ENCODE data around the gene DOC2A.

Gene DOC2A

GRCh38 chr16:29990883-29991570 is 19.8 kb downstream of the DOC2A start:
- Histone ChIP-seq H3K27ac (no peak overlapping the region), H3K4me2 (no peak overlapping the region), H3K36me3 (peaks cover 75 to 81% (median 79%) of the 10 kb centered on the region in 11 experiments), H3K9ac (peak overlapping the region in 1 of 11 experiments; percentile 8; a peak in 1 of 22 replicates), H4K20me1 (peaks cover 0 to 77% (median 13%) of the 10 kb centered on the region in 11 experiments; a peak in 12 of 22 replicates), H3K4me3 (no peak overlapping the region), H3K27me3 (no peaks in the 10 kb centered on the region), H3K4me1 (peaks cover 24 to 31% (median 28%) of the 10 kb centered on the region in 10 experiments), H3K9me3 (replicated peaks in 1 of 11) (no peaks in the 10 kb centered on the region)
- TF ChIP-seq Cebpa-rat (IDR thresholded peaks at IDR 0.05): no peak

- H4K20me1 ChIP-seq: peaks cover 0 to 87% (median 13%) of the 10 kb centered on the region in 11 experiments; a peak in 13 of 22 replicates
- H3K4me3 ChIP-seq: no peak overlapping the region
- H3K9me3 ChIP-seq (replicated peaks in 1 of 11): no peaks in the 10 kb centered on the region
- H3K4me1 ChIP-seq: peaks cover 21 to 30% (median 25%) of the 10 kb centered on the region in 10 experiments
- no peak overlapping the region for H3K4me2 ChIP-seq
- no peak for TF ChIP-seq Cebpa-rat (IDR thresholded peaks at IDR 0.05)
- peaks cover 85 to 91% (median 89%) of the 10 kb centered on the region in 11 experiments for H3K36me3 ChIP-seq
- H3K9ac ChIP-seq: no peak overlapping the region
- H3K27ac ChIP-seq: no peak overlapping the region
- H3K27me3 ChIP-seq: no peaks in the 10 kb centered on the region
Measured at GRCh38 chr16:29990034-29990433, 20.8 kb downstream of the DOC2A start.

DNA sequence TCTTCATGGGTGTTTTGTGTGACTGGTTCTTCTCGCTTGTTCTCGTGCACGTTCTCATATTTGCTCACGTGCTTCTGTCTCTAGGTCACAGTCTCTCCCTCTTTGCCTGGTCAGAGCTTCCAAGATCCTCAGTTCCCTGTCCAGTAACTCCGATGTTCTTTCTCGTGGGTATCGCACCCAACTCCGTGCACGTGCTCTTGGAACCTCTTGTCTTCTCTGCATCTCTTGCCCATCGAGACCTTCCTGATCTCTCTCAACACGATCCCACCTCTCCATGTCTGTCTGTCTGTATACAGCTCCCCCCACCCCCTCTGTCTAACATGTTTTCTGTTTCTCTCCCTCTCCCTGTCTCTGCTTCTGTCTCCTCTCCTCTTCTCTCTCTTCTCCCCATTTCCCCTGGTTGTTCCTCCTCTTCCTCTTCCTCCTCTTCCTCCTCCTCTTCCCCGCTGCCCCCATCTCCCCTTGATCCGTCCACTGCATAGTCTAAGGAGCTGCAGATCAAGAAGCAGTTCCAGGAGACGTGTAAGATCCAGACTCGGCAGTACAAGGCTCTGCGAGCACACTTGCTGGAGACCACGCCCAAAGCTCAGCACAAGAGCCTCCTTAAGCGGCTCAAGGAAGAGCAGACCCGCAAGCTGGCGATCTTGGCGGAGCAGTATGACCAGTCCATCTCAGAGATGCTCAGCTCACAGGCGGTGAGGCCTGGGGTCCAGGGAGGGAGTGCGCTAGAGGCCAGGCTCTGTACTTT is 21.5 kb downstream of the DOC2A start:
- H3K36me3 ChIP-seq: peaks cover 92 to 99% (median 97%) of the 10 kb centered on the region in 11 experiments
- no peak for TF ChIP-seq Cebpa-rat (IDR thresholded peaks at IDR 0.05)
- H3K27me3 ChIP-seq: no peaks in the 10 kb centered on the region
- H3K4me3 ChIP-seq: no peak overlapping the region
- peaks cover 13 to 23% (median 17%) of the 10 kb centered on the region in 10 experiments for H3K4me1 ChIP-seq
- H3K9ac ChIP-seq: 0 out of 22 replicates have a peak overlapping the region, but pooled peaks of 4 of the 11 experiments have one; percentile 1 to 24 (median 12)
- no peak overlapping the region for H3K27ac ChIP-seq
- H3K4me2 ChIP-seq: no peak overlapping the region
- no peaks in the 10 kb centered on the region for H3K9me3 ChIP-seq (replicated peaks in 1 of 11)
- H4K20me1 ChIP-seq: peaks cover 0 to 90% (median 13%) of the 10 kb centered on the region in 11 experiments; a peak in 13 of 22 replicates

- Histone ChIP-seq H3K9me3 (replicated peaks in 1 of 11) (no peaks in the 10 kb centered on the region), H3K36me3 (peaks cover 98 to 100% (median 100%) of the 10 kb centered on the region in 11 experiments), H3K4me3 (no peak overlapping the region), H3K9ac (peak overlapping the region in 4 of 11 experiments; percentile 1 to 19 (median 8); a peak in 2 of 22 replicates), H3K4me2 (no peak overlapping the region), H3K27me3 (no peaks in the 10 kb centered on the region), H4K20me1 (peaks cover 0 to 90% (median 13%) of the 10 kb centered on the region in 11 experiments; a peak in 13 of 22 replicates), H3K27ac (no peak overlapping the region), H3K4me1 (peaks cover 5 to 16% (median 10%) of the 10 kb centered on the region in 10 experiments)
- no peak for TF ChIP-seq Cebpa-rat (IDR thresholded peaks at IDR 0.05)
Measured at GRCh38 chr16:29988346-29989075, 22.3 kb downstream of the DOC2A start.

GRCh38 chr16:29987371-29988085 is 23.3 kb downstream of the DOC2A start:
- Histone ChIP-seq H4K20me1 (peaks cover 0 to 90% (median 10%) of the 10 kb centered on the region in 11 experiments; a peak in 12 of 22 replicates), H3K9ac (peak overlapping the region in 2 of 11 experiments; percentile 6 to 29; a peak in 2 of 22 replicates), H3K9me3 (replicated peaks in 1 of 11) (no peaks in the 10 kb centered on the region), H3K4me3 (no peak overlapping the region), H3K27me3 (no peaks in the 10 kb centered on the region), H3K4me1 (peaks cover 0 to 6% (median under 1%) of the 10 kb centered on the region in 10 experiments; a peak in 10 of 20 replicates), H3K4me2 (no peak overlapping the region), H3K36me3 (peaks cover 98 to 100% (median 100%) of the 10 kb centered on the region in 11 experiments), H3K27ac (no peak overlapping the region)
- no peak for TF ChIP-seq Cebpa-rat (IDR thresholded peaks at IDR 0.05)

- no peak overlapping the region for H3K4me2 ChIP-seq
- peaks cover 0 to 92% (median 8%) of the 10 kb centered on the region in 11 experiments; a peak in 12 of 22 replicates for H4K20me1 ChIP-seq
- peaks cover 98 to 100% (median 100%) of the 10 kb centered on the region in 11 experiments for H3K36me3 ChIP-seq
- no peak for TF ChIP-seq Cebpa-rat (IDR thresholded peaks at IDR 0.05)
- no peaks in the 10 kb centered on the region for H3K9me3 ChIP-seq (replicated peaks in 1 of 11)
- no peaks in the 10 kb centered on the region for H3K27me3 ChIP-seq
- H3K9ac ChIP-seq: no peak overlapping the region
- no peak overlapping the region for H3K4me3 ChIP-seq
- H3K27ac ChIP-seq: no peak overlapping the region
- H3K4me1 ChIP-seq: no peaks in the 10 kb centered on the region
Measured at GRCh38 chr16:29986931-29987330, 23.9 kb downstream of the DOC2A start.

DNA sequence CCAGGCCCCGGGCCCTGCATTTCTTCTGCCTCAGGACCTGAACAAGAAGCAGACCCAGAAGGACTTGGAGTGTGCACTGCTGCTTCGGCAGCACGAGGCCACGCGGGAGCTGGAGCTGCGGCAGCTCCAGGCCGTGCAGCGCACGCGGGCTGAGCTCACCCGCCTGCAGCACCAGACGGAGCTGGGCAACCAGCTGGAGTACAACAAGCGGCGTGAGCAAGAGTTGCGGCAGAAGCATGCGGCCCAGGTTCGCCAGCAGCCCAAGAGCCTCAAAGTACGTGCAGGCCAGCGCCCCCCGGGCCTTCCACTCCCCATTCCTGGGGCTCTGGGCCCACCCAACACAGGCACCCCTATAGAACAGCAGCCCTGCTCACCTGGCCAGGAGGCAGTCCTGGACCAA is 24.6 kb downstream of the DOC2A start:
- Histone ChIP-seq H3K4me1 (no peaks in the 10 kb centered on the region), H3K27ac (no peak overlapping the region), H3K36me3 (peaks cover 98 to 100% (median 100%) of the 10 kb centered on the region in 11 experiments), H4K20me1 (peaks cover 0 to 89% (median 8%) of the 10 kb centered on the region in 11 experiments; a peak in 11 of 22 replicates), H3K4me3 (no peak overlapping the region), H3K9me3 (replicated peaks in 1 of 11) (no peaks in the 10 kb centered on the region), H3K9ac (peak overlapping the region in 2 of 11 experiments; percentile 15 to 37; a peak in 1 of 22 replicates), H3K27me3 (no peaks in the 10 kb centered on the region), H3K4me2 (no peak overlapping the region)
- TF ChIP-seq Cebpa-rat (IDR thresholded peaks at IDR 0.05): no peak

DNA sequence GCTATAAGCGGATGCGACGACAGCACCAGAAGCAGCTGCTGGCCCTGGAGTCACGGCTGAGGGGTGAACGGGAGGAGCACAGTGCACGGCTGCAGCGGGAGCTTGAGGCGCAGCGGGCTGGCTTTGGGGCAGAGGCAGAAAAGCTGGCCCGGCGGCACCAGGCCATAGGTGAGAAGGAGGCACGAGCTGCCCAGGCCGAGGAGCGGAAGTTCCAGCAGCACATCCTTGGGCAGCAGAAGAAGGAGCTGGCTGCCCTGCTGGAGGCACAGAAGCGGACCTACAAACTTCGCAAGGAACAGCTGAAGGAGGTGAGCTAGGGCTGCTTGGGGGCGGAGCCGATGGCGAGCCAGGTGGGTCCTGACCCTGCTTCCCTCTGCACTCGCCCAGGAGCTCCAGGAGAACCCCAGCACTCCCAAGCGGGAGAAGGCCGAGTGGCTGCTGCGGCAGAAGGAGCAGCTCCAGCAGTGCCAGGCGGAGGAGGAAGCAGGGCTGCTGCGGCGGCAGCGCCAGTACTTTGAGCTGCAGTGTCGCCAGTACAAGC is 25.5 kb downstream of the DOC2A start:
- no peak for TF ChIP-seq Cebpa-rat (IDR thresholded peaks at IDR 0.05)
- Histone ChIP-seq H3K9me3 (replicated peaks in 1 of 11) (no peaks in the 10 kb centered on the region), H3K4me1 (no peaks in the 10 kb centered on the region), H3K4me2 (no peak overlapping the region), H3K4me3 (no peak overlapping the region), H4K20me1 (peaks cover 0 to 86% (median 8%) of the 10 kb centered on the region in 11 experiments; a peak in 11 of 22 replicates), H3K27me3 (no peaks in the 10 kb centered on the region), H3K27ac (no peak overlapping the region), H3K9ac (no peak overlapping the region; a peak in 2 of 22 replicates), H3K36me3 (peaks cover 100% of the 10 kb centered on the region in 11 experiments)

Measured in BLaER1 treated with 17β-estradiol and CSF1 and Interleukin-3, amounts not matched to agents 10 nM and 100 nM (cell line).